Kidney glomerular epithelial cell (primary cell): ENCODE data around the gene DNAH5.

Experiments used
- DNase-seq: peaks from one replicate; lab custom pipeline; 2025; lab: John Stamatoyannopoulos, UW

Gene DNAH5

DNA sequence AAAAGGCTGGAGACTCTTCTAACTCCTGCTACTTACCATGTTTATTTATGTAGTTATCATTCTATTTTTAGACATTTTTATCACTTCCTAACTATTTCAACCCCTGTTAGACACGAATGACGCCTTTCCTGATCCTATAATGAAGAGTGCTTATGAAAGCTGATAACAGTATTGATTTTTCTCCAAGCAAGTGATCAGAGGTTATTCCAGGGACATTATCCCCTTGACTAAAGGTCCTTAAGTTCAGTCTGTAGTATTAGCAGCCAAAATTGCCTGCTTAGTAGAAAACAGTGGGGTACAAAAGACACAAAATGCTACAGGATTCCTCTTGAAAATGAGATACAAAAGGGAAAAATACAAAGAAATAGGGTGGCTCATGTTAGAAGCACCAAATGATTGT is 235.6 kb downstream of the DNAH5 start:
- DNase-seq = no peak

DNA sequence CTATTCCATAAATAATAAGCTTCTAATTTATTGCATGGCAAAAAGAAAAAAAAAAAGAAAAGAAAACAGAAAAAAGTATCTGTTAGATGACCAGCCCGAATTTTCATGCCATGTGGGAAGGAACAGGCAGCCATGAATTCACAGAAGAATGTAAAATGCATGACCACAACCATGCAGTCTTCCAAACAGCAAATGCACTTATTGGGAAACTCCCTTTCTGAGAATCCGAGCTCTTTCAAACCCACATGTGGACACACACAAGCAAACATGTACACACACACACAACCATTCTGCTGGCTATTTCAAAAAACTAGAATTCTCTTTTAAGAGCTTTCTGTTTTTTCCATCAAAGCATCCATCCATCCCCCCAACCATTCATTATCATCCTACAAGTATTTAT is 236.1 kb downstream of the DNAH5 start:
- no peak for DNase-seq

DNA sequence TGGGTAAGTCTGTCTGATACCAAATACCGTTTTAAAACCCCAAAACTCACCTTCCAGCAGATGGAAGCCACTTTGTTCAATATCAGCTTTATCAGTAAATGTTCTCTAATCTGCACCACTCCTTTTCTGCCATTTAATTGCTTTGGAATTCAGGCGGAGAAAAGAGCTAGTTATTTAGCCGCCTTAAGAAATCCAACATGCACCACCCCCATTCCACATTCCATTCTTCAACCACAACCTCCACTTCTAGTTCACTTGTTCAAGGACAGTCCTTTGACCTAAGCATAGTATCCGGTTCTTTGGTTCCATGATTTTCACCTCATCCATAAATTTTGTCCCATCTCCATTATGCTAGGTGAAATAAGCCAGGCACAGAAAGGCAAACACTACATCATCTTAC is 240.1 kb downstream of the DNAH5 start:
- no peak for DNase-seq

DNA sequence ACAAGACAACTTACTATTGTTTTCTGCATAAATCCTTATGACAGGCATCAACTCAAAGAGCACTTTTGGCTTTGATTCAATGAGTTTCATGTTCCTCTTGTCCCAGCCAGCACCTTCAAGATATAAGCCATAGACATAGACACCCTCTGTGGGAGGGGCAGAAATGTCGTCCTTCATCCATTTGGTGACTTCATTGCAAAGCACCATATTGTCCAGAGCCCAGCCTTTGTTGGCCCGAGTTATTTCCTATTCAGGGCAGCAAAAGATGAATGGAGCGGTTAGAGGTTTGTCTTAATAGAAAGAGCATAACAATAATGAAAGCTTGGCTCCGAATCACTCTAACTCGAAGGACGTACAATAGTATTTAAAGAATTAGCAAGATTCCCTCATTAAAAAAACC is 243.9 kb downstream of the DNAH5 start:
- no peak for DNase-seq

DNA sequence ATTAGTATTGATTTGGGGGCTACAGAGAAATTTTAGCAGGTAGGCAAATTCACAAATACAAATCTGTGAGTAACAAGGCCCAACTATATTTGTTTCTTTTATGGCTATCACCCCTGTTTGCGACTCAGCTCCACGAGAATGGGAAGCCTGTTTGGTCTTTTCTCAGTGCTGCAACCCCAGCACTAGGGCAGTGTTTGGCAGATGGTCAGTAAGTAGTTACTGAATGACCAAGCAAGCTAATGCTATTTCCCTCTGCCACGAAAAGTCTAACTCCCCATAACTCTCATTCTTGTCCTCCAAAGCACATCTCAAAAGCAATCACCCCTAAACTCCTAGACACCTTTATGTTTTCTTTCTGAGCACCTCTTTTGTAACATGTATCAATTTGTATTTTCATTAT is 245.6 kb downstream of the DNAH5 start:
- DNase-seq = no peak

DNA sequence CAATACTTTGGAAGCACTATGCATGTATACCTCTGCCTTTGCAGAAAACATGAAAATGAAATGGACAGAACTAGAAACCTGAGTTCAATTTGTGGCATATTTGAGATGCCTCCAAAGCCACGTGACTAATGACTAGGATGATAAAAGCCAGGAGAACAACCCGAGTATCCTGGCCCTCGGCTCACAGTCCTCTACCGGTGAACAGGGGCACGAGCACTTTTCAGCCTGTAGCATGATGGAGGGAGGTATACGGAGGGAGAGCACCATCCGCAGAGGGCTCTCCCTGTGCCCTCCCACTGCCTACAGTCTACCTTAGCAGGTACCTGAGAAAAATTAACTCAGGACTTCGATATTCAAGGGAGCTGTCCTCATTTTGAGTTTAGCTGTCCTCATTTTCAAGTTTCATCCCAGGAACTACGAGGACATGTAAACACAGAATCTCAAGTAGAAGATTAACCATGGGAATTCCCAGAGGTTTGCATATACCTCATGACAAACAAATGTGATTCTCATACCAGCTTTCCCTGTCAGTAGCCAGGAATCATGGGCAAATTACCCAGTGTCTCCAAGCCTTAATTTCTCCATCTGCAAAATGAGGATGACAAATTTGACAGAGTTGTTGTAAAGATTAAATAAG is 249.3 kb downstream of the DNAH5 start:
- peak; percentile 51 for DNase-seq

DNA sequence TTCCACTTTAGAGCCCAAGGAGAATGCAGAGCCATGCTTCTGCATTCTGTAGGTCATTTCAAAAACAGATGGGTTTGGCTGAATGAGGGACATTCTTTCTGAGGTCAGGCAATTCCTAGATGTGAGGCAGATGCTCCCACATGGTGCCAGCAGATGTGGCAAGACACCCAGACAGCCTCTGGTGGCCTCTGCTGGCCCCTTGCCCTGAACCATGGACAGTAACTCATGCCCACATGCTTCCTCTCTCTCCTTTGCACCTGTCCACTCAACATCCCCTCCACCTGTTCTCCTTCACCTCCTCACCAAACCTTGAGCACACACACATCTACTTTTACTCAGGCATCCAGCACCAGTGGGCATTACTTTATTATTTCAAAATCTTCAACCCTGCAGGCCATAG is 252.3 kb downstream of the DNAH5 start:
- no peak for DNase-seq

DNA sequence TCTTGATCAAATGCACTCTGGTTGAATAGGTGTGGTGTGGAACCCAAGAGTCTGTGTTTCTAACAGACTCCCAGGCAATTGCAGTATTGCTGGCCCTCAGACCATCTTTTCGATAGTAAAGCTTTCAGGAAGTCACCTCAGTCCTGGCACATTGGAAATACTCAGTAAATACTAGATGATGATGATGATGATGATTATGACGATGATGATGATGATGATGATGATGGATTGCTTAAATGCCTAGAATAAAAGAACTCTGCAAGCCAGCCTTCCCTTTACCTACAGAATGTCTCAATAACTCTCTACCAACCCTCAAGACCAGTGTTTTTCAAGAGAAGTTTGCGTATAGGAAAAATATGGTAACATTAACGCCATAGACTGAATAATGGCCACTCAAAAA is 268.0 kb downstream of the DNAH5 start:
- no peak for DNase-seq

DNA sequence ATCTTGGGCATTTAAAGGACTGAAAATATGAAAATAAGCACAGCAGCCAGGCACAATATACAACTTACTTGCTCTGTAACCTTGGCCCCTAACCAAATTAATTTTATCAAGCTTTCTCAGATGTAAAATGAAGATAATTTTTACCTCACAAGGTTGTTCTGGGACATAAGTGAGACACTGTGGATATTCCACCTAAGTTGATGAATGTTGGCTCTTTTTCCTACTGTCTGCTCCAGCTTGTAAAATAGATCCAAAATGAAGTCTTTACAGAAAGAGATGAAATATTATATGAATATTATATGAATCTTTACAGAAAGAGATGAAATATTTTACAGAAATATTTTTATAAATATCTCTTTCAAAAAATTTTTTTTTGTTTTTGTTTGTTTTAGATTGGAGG is 270.1 kb downstream of the DNAH5 start:
- DNase-seq = no peak

DNA sequence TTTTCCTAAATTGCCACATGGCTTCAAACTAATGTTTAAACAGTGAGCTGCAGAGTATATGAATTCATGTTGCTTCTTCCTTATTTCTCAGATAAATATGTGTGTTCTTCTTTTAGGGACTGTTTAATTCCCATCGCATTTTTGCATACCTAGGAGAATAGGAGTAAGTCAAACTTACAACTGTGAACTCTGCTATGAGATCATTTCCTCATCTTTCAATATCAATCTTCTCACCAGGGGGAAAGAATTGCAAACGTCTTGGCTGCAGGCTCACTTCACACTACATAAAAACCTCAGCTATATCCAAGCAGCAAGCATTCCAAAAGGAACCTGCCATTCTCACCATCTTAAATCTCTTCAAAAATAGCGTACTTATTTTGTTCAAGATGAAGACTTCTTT is 271.0 kb downstream of the DNAH5 start:
- no peak for DNase-seq

DNA sequence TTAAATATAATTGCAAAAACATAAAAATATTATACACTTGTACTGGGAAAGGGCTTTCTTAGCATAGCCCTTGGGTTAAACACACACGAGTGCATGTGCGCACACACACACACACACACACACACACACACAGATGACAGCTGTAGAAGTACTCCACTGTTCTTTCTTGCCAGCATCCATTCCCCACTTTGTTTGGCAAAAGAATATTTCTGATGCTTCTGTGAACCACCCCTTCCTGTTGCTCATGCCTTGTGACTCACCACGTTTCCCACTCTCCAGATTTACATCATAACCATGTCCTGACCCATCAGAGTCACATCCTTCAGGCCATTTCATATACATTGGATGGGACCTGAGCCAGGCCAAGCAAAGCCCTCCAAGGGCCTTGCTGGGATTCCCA is 280.1 kb downstream of the DNAH5 start:
- no peak for DNase-seq

DNA sequence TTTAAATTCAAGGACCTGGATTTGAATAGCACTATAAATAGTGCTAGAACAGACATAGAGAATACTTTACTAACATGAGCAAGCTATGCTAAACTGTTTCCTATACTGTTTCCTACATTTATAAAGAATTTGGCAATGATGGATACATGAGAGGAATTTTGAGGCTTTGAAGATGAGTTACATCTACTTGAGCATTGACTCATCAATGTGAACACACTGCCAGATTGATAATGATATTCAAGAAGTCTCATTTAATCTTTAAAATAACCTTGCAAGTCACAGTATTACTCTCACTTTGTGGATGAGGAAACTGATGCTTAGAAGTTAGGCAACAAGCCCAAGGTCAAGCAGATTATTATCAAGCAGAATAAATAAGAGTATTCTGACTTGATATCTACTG is 281.9 kb downstream of the DNAH5 start:
- DNase-seq = no peak

DNA sequence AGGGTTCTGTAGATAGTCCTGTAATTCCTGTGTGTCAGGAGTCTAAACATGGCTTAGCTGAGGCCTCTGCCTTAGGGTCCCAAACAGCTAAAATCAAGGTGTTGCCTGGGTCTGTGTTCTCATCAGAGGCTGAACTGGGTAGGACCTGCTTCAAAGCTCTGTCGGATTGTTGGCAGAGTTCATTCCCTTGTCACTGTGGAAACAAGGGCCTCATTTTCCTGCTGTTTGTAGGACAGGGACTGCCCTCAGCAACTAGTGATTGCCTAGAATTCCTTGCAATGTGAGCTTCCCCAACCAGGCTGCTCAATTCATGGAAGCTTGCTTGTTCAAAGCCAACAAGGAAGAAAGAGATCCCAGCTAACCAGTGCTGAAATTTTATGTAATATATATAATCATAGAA is 283.2 kb downstream of the DNAH5 start:
- DNase-seq = no peak

DNA sequence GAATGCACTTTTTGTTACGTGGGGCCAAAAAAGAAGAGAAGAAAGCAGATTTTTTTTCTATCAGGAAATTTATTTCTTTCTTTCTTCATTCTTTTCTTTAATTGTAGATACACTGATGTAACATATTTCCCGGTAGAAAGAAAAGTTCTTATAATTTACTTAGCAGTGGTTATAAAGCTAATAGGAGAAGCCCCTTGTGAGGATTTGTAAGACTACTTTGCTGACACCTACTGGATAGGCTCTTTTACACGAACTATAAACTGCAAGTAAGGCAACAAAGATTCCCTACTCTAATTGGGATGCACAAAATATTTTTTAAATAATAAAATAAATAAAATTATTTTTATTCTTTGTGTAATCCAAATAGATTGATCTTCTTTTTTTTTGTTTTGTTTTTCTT is 284.4 kb downstream of the DNAH5 start:
- DNase-seq = peak; percentile 2

DNA sequence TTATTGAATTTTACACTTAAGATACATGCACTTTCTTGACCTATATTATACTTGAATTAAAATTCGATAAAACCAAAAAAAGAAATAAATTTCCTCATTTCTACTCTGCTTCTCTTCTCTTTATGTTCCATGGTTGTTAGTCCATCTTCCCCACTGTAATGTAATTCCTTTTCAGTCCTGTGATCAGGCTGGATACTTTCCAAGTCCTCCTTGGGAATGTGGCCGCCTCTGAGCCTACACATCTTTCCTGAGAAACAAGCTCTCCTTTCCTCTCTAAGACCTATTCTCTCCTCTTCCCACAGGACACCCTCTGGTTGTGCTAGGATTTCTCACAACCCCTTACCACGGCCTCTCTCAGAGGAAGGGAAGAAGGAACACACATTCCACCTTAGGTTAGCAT is 285.1 kb downstream of the DNAH5 start:
- DNase-seq = no peak

DNA sequence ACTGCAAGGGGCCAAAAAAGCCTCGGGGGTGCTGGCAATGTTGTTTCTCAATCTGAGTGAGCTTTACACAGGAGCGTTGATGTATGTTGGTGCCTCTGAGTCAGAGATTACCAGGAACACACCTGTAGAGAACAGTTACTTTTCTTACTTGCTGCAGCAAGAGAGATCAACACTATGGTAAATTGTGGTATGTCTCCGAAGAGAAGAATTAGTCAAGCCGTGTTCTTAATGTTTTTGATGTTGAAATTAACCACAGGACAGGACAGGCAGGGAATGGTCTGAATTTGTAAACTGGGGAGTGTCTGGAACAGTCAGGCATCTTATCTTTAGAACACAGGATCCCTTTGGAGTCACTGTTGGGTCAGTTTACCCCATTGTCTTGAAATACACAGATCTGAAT is 285.7 kb downstream of the DNAH5 start:
- no peak for DNase-seq

DNA sequence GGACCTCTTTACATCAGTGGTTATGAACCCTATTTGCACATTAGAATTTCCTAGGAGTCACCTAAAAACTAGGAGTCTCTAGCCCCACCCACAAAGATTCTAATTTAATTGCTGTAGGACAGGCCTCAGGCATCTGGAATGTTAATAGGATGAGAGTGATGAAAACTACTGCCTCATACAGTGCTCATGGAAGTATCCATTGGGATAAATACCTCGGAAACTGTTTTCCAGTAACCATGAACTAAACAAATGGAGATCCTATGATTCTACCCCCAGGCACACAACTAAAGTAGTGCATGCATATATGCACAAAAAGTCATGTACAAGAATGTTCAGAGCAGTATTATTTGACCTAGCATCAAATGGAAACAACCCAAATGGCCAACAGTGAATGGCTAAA is 286.3 kb downstream of the DNAH5 start:
- no peak for DNase-seq

DNA sequence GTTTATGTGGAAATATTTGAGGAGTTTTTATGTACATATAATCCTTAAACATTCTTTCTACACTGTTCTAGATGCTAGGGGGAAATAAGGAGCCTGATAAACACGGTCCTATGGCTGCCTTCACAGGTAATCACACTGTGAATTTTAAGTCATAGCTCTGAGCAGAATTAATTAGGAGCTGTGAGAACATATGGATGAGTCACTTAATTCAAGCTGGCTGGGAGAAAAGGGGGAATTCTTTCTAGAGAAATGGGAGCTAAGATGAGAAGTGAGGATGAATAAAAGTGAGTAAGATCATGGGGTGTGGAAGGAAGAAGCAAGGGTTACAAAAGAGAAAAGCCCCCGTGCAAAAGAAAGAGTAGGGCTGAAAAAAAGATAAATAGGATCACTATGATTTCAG is 290.8 kb downstream of the DNAH5 start:
- no peak for DNase-seq

DNA sequence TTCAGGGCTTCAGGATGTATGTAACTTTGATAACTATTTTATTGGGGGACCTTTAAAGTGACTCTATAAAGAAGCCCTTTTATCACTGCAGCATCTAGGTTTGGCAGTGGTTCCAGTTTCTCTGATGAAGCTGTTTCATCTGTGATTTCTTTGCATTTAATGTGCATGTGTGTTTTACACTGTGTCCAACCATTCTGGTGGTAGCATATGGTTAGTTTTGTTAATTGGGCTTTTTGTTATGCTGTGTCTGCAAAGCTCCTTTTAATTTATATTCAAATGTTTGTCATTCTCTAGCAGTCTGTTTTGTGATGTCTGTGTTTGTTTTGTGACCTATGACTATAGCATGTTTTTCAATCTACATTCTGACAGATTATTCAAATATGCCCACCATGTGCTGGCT is 294.8 kb downstream of the DNAH5 start:
- no peak for DNase-seq

DNA sequence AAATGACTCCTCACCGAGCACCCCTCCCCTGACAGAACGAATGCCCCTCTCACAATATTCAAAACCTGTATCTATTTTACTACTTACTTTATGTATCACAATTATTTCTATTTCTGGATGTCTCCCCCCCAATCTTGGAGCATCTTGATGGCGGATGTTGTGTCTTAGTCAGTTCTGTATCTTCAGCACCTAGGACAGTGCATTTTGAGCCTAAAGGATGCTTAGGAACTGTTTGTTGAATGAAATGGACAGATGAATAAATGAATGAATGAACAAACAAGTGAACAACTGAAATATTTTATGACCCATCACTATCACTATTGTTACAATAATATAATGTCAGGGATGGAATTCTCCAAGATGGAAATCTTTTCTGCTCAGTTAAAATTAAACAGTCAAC is 295.7 kb downstream of the DNAH5 start:
- no peak for DNase-seq

DNA sequence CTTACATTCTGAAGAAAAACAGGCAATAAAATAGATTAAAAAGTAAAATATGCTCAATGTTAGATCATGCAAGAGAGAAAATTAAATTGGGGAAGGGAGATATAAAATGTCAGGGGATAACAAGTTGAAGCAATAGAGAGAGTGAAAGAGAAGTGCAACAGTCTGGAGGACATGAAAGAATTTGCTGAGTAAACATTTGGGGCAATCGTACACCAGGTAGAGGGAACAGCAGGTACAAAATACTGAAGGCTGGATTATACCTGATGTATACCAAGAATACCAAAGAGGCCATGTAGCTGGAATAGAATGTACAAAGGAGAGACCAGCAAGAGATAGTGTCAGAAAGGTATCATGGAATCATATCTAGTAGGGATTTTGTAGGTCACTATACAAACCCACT is 300.8 kb downstream of the DNAH5 start:
- DNase-seq = no peak

DNA sequence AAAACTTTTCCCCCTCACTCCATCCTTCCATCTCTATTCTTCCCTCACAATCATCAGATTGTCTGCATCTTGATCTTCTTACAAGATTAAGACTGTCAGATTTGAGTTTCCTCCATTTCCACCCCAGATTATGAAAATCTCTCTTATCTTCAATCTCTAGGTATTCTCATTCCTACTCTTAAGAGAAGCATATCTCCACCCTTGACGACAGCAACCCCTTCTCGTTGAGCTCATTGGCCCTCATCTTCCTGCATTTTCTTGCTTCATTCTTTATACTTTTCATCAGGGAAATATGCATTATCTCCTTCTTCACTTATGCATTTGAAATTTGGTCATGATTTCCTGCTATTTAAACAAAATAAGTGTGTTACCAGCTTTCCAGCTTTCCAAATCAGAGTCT is 301.3 kb downstream of the DNAH5 start:
- DNase-seq = no peak
